ENCODE results near the gene PDE4C. TPM values are rescaled to one million over a fixed set of nuclear protein-coding genes. Genes with fewer than 3 reads are reported as not detected.

The PDE4C gene
- total and polyA plus RNA-seq, 9 of the 15 experiments (the other 6 are each of a cell fraction or from before 2014, with no cell fraction given): 0.04 to 0.91 (median 0.20) TPM; not detected in 1

DNA sequence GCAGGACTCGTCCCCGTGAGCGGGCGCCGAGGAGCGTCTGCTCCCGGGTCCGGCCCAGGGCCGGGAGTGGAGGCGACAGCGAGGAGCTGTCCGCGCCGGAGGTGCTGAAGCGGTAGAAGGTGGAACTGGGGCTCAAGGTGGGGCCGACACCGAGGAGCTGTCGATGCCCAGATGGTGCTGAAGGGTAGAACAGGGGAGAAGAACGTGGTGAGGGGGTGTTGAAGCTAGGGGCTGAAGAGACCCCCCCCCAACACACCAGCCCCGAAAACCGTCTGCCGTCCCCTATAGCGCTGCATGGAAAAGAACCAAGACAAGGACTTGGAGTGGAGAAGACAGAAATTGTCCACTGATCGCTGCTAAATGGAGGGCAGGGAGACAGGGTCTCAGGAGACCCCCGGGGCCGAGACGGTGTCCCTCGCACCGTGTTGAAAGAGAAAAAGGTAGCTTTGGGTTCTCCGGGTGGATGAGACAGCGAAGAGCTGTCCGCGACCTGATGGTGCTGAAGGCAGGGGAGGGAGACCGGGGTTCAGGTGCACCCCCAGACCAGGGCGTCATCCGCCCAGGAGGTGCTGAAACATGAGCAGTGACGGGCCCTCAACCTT, 7.1 kb upstream of the PDE4C start (continued):
- TF ChIP-seq, protein P1, sequence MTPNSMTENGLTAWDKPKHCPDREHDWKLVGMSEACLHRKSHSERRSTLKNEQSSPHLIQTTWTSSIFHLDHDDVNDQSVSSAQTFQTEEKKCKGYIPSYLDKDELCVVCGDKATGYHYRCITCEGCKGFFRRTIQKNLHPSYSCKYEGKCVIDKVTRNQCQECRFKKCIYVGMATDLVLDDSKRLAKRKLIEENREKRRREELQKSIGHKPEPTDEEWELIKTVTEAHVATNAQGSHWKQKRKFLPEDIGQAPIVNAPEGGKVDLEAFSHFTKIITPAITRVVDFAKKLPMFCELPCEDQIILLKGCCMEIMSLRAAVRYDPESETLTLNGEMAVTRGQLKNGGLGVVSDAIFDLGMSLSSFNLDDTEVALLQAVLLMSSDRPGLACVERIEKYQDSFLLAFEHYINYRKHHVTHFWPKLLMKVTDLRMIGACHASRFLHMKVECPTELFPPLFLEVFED (CRISPR knock-in tag; conservative IDR thresholded peaks at IDR 0.05): no peak
- TF ChIP-seq PTRF (tag; IDR thresholded peaks at IDR 0.05): no peak
- TF ChIP-seq KLF16 (IDR thresholded peaks at IDR 0.05): no peak
- peak in 1 of 2 experiments; percentile 69; a peak in 1 of 4 replicates for TF ChIP-seq SRF (CRISPR knock-in tag; IDR thresholded peaks at IDR 0.05)
- no peak for TF ChIP-seq ZNF445 (CRISPR knock-in tag; IDR thresholded peaks at IDR 0.05; ENCODE audit: low read depth)
- TF ChIP-seq CBFB (CRISPR knock-in tag; IDR thresholded peaks at IDR 0.05): peak; percentile 18; the same call in 1 of the 2 replicates
- no peak for TF ChIP-seq CCAR2 (IDR thresholded peaks at IDR 0.05; ENCODE audit: low read depth, low read length)
- TF ChIP-seq ZNF212 (CRISPR knock-in tag; IDR thresholded peaks at IDR 0.05): no peak
- no peak for TF ChIP-seq NONO (IDR thresholded peaks at IDR 0.05; ENCODE audit: low read depth in 2 of 2, low read length in 1 of 2)
- TF ChIP-seq CBX1 (IDR thresholded peaks at IDR 0.05; ENCODE audit: low read depth): no peak
- no peak; the same call in 1 of the 2 replicates for TF ChIP-seq ZKSCAN8 (CRISPR knock-in tag; IDR thresholded peaks at IDR 0.05)
- TF ChIP-seq, protein P2, sequence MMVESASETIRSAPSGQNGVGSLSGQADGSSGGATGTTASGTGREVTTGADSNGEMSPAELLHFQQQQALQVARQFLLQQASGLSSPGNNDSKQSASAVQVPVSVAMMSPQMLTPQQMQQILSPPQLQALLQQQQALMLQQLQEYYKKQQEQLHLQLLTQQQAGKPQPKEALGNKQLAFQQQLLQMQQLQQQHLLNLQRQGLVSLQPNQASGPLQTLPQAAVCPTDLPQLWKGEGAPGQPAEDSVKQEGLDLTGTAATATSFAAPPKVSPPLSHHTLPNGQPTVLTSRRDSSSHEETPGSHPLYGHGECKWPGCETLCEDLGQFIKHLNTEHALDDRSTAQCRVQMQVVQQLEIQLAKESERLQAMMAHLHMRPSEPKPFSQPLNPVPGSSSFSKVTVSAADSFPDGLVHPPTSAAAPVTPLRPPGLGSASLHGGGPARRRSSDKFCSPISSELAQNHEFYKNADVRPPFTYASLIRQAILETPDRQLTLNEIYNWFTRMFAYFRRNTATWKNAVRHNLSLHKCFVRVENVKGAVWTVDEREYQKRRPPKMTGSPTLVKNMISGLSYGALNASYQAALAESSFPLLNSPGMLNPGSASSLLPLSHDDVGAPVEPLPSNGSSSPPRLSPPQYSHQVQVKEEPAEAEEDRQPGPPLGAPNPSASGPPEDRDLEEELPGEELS (CRISPR knock-in tag; IDR thresholded peaks at IDR 0.05; ENCODE audit: borderline replicate concordance): 0 out of 2 replicates have a peak, but pooled peaks have one; percentile 26
- peak; percentile 100 for TF ChIP-seq EHMT2 (IDR thresholded peaks at IDR 0.05)
- TF ChIP-seq, protein P3, sequence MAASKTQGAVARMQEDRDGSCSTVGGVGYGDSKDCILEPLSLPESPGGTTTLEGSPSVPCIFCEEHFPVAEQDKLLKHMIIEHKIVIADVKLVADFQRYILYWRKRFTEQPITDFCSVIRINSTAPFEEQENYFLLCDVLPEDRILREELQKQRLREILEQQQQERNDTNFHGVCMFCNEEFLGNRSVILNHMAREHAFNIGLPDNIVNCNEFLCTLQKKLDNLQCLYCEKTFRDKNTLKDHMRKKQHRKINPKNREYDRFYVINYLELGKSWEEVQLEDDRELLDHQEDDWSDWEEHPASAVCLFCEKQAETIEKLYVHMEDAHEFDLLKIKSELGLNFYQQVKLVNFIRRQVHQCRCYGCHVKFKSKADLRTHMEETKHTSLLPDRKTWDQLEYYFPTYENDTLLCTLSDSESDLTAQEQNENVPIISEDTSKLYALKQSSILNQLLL (CRISPR knock-in tag; IDR thresholded peaks at IDR 0.05; ENCODE audit: borderline replicate concordance): no peak
- no peak for TF ChIP-seq ZNF695 (CRISPR knock-in tag; IDR thresholded peaks at IDR 0.05)
- TF ChIP-seq ZNF76 (CRISPR knock-in tag; IDR thresholded peaks at IDR 0.05; ENCODE audit: borderline replicate concordance): no peak
- no peak for TF ChIP-seq ZNF408 (CRISPR knock-in tag; IDR thresholded peaks at IDR 0.05; ENCODE audit: low read depth)
- TF ChIP-seq, protein P4, sequence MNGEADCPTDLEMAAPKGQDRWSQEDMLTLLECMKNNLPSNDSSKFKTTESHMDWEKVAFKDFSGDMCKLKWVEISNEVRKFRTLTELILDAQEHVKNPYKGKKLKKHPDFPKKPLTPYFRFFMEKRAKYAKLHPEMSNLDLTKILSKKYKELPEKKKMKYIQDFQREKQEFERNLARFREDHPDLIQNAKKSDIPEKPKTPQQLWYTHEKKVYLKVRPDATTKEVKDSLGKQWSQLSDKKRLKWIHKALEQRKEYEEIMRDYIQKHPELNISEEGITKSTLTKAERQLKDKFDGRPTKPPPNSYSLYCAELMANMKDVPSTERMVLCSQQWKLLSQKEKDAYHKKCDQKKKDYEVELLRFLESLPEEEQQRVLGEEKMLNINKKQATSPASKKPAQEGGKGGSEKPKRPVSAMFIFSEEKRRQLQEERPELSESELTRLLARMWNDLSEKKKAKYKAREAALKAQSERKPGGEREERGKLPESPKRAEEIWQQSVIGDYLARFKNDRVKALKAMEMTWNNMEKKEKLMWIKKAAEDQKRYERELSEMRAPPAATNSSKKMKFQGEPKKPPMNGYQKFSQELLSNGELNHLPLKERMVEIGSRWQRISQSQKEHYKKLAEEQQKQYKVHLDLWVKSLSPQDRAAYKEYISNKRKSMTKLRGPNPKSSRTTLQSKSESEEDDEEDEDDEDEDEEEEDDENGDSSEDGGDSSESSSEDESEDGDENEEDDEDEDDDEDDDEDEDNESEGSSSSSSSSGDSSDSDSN (IDR thresholded peaks at IDR 0.05; ENCODE audit: borderline replicate concordance in 1 of 2, low read depth in 2 of 2, low read length in 2 of 2): peak; percentile 80 to 95; a peak in 2 of 4 replicates
- TF ChIP-seq GTF2E2 (tag; IDR thresholded peaks at IDR 0.05): no peak
- TF ChIP-seq GABPB2 (CRISPR knock-in tag; conservative IDR thresholded peaks at IDR 0.05): no peak
- TF ChIP-seq CBX2 (IDR thresholded peaks at IDR 0.05; ENCODE audit: insufficient read depth, low read length, poor library complexity, severe bottlenecking): no peak
- no peak for TF ChIP-seq MEIS2 (IDR thresholded peaks at IDR 0.05; ENCODE audit: partially characterized antibody)
